Articular chondrocyte of knee joint (primary cell): Measurements from ENCODE around the gene GPR143. TPM values are rescaled to one million over a fixed set of nuclear protein-coding genes. Genes with fewer than 3 reads are reported as not detected.

Experiments used
- total RNA-seq: library from RNA; depleted of rRNA; stranded (reverse); fragments of >200 nt; gene quantifications from 2 replicates; pipeline ENCODE4 v1.2.3, GENCODE V29; 2012

GPR143 gene
- 0.13 TPM in 1 of 2 replicates, not detected in the other for total RNA-seq

DNA sequence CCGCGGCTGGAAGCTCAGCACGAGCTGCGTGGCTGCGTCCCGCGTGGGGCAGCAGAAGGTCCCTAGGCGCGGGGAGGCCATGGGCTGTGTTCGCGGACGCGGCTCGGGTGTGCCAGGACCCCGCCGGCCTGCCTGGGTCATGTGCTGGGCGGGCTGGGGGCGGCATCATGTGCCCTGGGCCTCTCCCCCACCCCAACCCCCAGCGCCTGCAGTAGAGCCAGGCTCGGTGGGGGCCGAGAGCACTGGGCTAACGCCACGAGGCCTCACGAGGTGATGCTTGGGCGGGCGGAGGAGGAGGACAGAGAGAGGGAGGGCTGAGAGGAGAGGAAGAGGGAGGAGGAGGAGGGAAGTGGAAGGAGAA, at the start of gene GPR143:
Gene GPR143 (minus strand): TSS at position 111 of the 361 bp plus-strand sequence. CDS start 30 bp downstream, at position 81.

DNA sequence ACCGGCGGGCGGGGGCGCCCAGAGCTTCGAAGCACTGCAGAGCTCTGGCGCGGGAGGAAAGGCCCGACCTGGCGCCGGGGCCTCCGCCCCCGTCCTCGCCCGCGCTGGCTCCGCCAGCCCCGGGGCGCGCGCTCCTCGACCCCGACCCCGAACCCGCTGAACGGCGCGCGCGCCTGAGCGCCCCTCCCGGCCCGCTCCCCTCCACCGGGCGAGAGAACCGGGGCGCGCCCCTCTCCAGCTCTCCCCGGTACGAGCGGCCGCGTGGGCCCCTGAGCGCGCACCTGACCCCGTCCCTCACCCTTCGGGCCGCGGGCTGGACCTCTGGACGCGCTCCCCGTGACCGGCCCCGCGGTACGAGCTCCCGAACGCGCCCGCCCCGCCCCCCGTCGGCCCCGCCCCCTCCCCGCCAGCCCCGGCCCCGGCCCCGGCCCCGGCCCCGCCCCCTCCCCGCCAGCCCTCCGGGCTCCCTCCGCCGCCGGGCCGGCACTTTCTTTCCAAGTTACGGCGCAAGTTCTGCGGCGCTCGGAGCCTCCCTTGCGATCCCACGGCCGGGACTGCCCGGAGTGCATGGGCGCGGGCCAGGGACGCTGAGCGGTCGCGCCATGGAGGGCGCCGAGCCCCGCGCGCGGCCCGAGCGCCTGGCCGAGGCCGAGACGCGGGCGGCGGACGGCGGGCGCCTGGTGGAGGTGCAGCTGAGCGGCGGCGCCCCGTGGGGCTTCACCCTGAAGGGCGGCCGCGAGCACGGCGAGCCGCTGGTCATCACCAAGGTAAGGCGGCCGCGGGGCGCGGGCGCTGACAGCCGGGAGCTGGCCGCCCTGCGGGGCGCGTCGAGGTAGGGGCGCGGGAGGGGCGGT, 20.5 kb upstream of the GPR143 start, which contains the start of gene SHROOM2:
Gene SHROOM2 (plus strand): TSS at position 486 of the 854 bp plus-strand sequence. CDS start 117 bp downstream, at position 603.

Other genes starting within 250 kb of the GPR143 start
- gene SHROOM2, start 20.6 kb upstream of the GPR143 start, total RNA-seq: 2.0 and 2.7 TPM in 2 replicates
- gene CLDN34, start 201.5 kb upstream of the GPR143 start, total RNA-seq: not detected in 2 replicates